ENCODE measurements around the gene PTPRCAP.

DNA sequence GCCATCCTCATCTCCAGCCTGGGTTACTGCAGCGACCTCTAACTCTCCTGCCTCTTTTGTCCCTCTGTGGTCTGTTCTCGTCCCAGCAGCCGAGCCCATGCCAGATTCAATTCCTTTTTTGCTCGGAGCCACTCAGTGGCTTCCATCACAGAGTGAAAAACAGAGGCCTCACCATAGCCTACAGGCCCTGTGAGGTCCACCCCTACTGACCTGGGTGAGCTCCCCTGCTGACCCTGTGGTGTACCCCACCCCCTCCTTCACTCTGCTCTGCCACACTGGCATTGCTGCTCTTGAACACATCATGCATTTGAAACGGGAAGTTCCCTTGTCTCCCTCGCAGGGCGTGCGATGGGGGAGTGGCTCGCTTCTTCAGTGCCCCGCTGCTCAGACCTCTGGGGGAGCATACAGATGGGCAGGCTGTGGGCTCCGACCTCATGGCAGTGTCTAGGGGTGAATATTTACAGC lies 47.4 kb upstream of the PTPRCAP start:
- TF ChIP-seq, protein P1, sequence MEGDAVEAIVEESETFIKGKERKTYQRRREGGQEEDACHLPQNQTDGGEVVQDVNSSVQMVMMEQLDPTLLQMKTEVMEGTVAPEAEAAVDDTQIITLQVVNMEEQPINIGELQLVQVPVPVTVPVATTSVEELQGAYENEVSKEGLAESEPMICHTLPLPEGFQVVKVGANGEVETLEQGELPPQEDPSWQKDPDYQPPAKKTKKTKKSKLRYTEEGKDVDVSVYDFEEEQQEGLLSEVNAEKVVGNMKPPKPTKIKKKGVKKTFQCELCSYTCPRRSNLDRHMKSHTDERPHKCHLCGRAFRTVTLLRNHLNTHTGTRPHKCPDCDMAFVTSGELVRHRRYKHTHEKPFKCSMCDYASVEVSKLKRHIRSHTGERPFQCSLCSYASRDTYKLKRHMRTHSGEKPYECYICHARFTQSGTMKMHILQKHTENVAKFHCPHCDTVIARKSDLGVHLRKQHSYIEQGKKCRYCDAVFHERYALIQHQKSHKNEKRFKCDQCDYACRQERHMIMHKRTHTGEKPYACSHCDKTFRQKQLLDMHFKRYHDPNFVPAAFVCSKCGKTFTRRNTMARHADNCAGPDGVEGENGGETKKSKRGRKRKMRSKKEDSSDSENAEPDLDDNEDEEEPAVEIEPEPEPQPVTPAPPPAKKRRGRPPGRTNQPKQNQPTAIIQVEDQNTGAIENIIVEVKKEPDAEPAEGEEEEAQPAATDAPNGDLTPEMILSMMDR (IDR thresholded peaks at IDR 0.05) = no peak
- TF ChIP-seq EP300 (IDR thresholded peaks at IDR 0.05; ENCODE audit: low read depth) = no peak
- TF ChIP-seq POLR2A (IDR thresholded peaks at IDR 0.05) = no peak

Measured in transverse colon (tissue), 3 donors.